ENCODE results near the gene CREB5. TPM values are rescaled to one million over a fixed set of nuclear protein-coding genes. Genes with fewer than 3 reads are reported as not detected.

CREB5 gene
- total and polyA plus RNA-seq, 2 donors (not counting 3 experiments of a cell fraction or from before 2014, with no cell fraction given): 19.6 to 28.4 TPM

GRCh38 chr7:28452681-28453080, 40.4 kb downstream of the CREB5 start:
- no peak overlapping the region for H3K4me2 ChIP-seq (ENCODE audit: insufficient read depth, low read length)

More at GRCh38 chr7:28452681-28453080, 40.4 kb downstream of the CREB5 start:
- ChIA-PET POLR2A (no interaction called here), CTCF (no interaction called here)
- H3K27ac ChIP-seq (ENCODE audit: insufficient read depth, low read depth, low read length): no peak overlapping the region
- no peak overlapping the region for H3K9ac ChIP-seq (replicated peaks; ENCODE audit: extremely low read depth, insufficient read depth, low read length)
- DNase-seq (ENCODE audit: low read depth, low spot score): no peak
- no peak for TF ChIP-seq JUN (IDR thresholded peaks at IDR 0.05; ENCODE audit: borderline replicate concordance, insufficient read depth, insufficient read length, low read depth)
- no peak for TF ChIP-seq POLR2AphosphoS5 (IDR thresholded peaks at IDR 0.05; ENCODE audit: insufficient read depth, low read depth, low read length)
- no peak for TF ChIP-seq GATA2 (IDR thresholded peaks at IDR 0.05; ENCODE audit: insufficient read depth, insufficient read length, low read depth, low read length)
- no peak for TF ChIP-seq MYC (IDR thresholded peaks at IDR 0.05; ENCODE audit: low read depth, low read length)
- TF ChIP-seq EZH2 (IDR thresholded peaks at IDR 0.05; ENCODE audit: borderline replicate concordance, low read depth, low read length, severe bottlenecking): no peak
- no peak for TF ChIP-seq MAX (IDR thresholded peaks at IDR 0.05; ENCODE audit: insufficient read depth, insufficient read length)
- no peak for TF ChIP-seq CTCF (IDR thresholded peaks at IDR 0.05; ENCODE audit: extremely low read depth in 1 of 2, insufficient read depth in 1 of 2, low read depth in 1 of 2, low read length in 2 of 2)
- no peak for TF ChIP-seq FOS (IDR thresholded peaks at IDR 0.05; ENCODE audit: borderline replicate concordance, insufficient read depth, low read length)
- no peak for TF ChIP-seq POLR2A (IDR thresholded peaks at IDR 0.05; ENCODE audit: low read depth, low read length)
- no TSS peak for BruUV-seq (replicated peaks)
- H3K27me3 ChIP-seq (ENCODE audit: control insufficient read depth in 2 of 2, insufficient read depth in 2 of 2, low read length in 2 of 2): peaks cover 0 to 5% of the 10 kb centered on the region in 2 experiments
- H3K79me2 ChIP-seq (ENCODE audit: control insufficient read depth, insufficient read depth, low read length): no peaks in the 10 kb centered on the region
- H3K4me1 ChIP-seq (ENCODE audit: control insufficient read depth, extremely low read depth, insufficient read depth, low read length): no peaks in the 10 kb centered on the region
- no peaks in the 10 kb centered on the region for H3K9me1 ChIP-seq (replicated peaks; ENCODE audit: control insufficient read depth, extremely low read depth, insufficient read depth, low read length)
- FAIRE-seq: no peak
- H3K4me3 ChIP-seq (replicated peaks in 1 of 3; ENCODE audit: insufficient read depth in 1 of 3, low read depth in 1 of 3, low read length in 3 of 3): no peak overlapping the region
- H3K36me3 ChIP-seq (ENCODE audit: control insufficient read depth in 2 of 2, extremely low read depth in 1 of 2, insufficient read depth in 2 of 2, low read length in 2 of 2): no peaks in the 10 kb centered on the region
- intact Hi-C loops (cut with micrococcal nuclease): no loop called here
- no peaks in the 10 kb centered on the region for H4K20me1 ChIP-seq (replicated peaks; ENCODE audit: control insufficient read depth, extremely low read depth, insufficient read depth, low read length)
- no peaks in the 10 kb centered on the region for H3K9me3 ChIP-seq (replicated peaks; ENCODE audit: control insufficient read depth, insufficient read depth, low read length)
- dilution Hi-C loops (cut with MboI; ENCODE audit: extremely low pct_ligation_motif_present, low sequenced_read_pairs): no loop called here
- H2AFZ ChIP-seq (ENCODE audit: low read depth, low read length): no peak overlapping the region

All from endothelial cell of umbilical vein (primary cell).